RWPE2 (cell line): ENCODE data around the gene IL1RN.

Experiments
- ATAC-seq: fragments of 200-7000 bp; cut with Tn5 transposase; 3 replicates; pipeline ENCODE4 v1.9.1; 2021; ENCODE audit warnings: low read depth
- DNase-seq: peaks from one replicate; pipeline ENCODE4 v3.0.0-alpha.2; 2020; ENCODE audit warnings: low spot score
- H3K27ac ChIP-seq: fragments of 450-650 bp; 2 replicates; pipeline ENCODE4 v1.5.1; 2017; ENCODE audit warnings: mild to moderate bottlenecking; ENCODE audit not compliant: poor library complexity, severe bottlenecking
- H3K27me3 ChIP-seq: fragments of 250-450 bp; sonication (Bioruptor Pico); 2 replicates; pipeline ENCODE4 v1.5.1; 2021; ENCODE audit warnings: mild to moderate bottlenecking, moderate library complexity; ENCODE audit not compliant: insufficient read depth, poor library complexity, severe bottlenecking
- H3K36me3 ChIP-seq: fragments of 250-450 bp; sonication (Bioruptor Pico); 2 replicates; pipeline ENCODE4 v1.5.1; 2020; ENCODE audit warnings: low read depth, mild to moderate bottlenecking, moderate library complexity
- H3K4me1 ChIP-seq: fragments of 250-450 bp; sonication (Bioruptor Pico); 2 replicates; pipeline ENCODE4 v1.5.1; 2021; ENCODE audit warnings: mild to moderate bottlenecking, moderate library complexity; ENCODE audit not compliant: insufficient read depth, poor library complexity, severe bottlenecking
- H3K4me3 ChIP-seq: fragments of 250-450 bp; sonication (Bioruptor Pico); 2 replicates; pipeline ENCODE4 v1.5.1; 2021; ENCODE audit warnings: mild to moderate bottlenecking, moderate library complexity; ENCODE audit not compliant: severe bottlenecking
- H3K9me3 ChIP-seq: fragments of 250-450 bp; sonication (Bioruptor Pico); 2 replicates; pipeline ENCODE4 v1.5.1; 2021; ENCODE audit warnings: mild to moderate bottlenecking, moderate library complexity; ENCODE audit not compliant: severe bottlenecking
- TF ChIP-seq, protein P1 (sequence below): fragments of 450-650 bp; IDR thresholded peaks from one replicate; pipeline ENCODE4 v1.5.1; 2017; ENCODE audit warnings: mild to moderate bottlenecking, moderate library complexity; ENCODE audit not compliant: poor library complexity, severe bottlenecking

IL1RN gene

DNA sequence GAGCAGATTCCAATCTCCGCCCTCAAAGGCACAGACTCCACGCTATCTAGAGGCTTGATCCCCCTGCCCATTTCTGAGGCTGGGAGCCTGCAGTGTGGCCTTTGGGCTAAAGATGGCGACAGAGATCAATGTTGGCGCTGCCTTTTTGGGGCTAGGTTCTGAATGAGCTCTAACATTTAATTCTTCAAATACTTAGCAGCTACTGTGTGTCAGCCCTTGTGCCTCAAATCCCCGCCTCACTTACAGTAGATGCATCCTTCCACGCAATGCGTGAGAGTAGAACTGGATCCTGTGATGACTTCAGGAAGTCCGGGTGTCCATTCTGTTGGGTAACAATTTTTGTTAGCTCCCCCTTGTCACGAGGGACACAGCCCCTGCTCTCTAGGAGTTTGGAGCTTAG is 47.3 kb upstream of the IL1RN start:
- TF ChIP-seq, protein P1, sequence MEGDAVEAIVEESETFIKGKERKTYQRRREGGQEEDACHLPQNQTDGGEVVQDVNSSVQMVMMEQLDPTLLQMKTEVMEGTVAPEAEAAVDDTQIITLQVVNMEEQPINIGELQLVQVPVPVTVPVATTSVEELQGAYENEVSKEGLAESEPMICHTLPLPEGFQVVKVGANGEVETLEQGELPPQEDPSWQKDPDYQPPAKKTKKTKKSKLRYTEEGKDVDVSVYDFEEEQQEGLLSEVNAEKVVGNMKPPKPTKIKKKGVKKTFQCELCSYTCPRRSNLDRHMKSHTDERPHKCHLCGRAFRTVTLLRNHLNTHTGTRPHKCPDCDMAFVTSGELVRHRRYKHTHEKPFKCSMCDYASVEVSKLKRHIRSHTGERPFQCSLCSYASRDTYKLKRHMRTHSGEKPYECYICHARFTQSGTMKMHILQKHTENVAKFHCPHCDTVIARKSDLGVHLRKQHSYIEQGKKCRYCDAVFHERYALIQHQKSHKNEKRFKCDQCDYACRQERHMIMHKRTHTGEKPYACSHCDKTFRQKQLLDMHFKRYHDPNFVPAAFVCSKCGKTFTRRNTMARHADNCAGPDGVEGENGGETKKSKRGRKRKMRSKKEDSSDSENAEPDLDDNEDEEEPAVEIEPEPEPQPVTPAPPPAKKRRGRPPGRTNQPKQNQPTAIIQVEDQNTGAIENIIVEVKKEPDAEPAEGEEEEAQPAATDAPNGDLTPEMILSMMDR, result peak; percentile 77
- ATAC-seq (no peak), DNase-seq (no peak)
- no peaks in the 10 kb centered on the region for H3K9me3 ChIP-seq
- peaks cover 27% of the 10 kb centered on the region for H3K4me1 ChIP-seq
- no peaks in the 10 kb centered on the region for H3K27me3 ChIP-seq
- no peak overlapping the region for H3K4me3 ChIP-seq
- no peak overlapping the region for H3K27ac ChIP-seq
- no peaks in the 10 kb centered on the region for H3K36me3 ChIP-seq

DNA sequence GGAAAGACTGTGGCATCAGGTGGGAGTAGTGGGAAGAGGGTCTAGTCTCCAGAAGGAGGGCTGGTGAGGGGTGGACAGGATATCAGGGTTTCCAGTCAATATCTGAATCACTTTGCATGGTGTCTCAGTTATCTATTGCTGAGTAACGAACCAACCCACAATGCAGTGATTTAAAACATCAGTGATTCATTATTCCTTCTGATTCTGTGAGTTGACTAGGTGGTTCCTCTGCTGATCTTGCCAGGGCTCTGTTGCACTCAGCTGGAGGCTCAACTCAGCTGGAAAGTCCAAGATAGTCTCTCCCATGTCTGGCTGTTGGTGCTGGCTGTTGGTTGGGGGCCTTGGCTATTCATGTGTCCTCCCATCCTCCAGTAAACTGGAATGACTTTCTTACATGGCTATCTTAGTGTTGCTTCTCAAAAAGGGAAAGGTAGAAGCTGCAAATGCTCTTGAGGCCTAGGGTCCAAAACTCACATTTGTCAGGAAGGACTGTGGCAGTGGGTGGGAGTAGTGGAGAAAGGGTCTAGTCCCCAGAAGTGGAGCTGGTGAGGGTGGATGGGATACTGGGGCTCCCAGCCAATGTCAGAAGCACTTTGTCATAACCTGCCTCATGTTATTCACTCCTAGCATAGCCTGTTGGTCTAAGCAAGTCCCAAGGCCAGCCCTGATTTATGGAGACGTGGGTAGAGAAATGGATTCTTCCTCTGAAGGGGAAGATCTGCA is 45.7 kb upstream of the IL1RN start:
- no peak overlapping the region for H3K4me3 ChIP-seq
- no peaks in the 10 kb centered on the region for H3K36me3 ChIP-seq
- no peak for DNase-seq
- no peaks in the 10 kb centered on the region for H3K9me3 ChIP-seq
- H3K4me1 ChIP-seq, result peaks cover 33% of the 10 kb centered on the region
- no peak overlapping the region for H3K27ac ChIP-seq
- TF ChIP-seq, protein P1, result no peak
- H3K27me3 ChIP-seq, result no peaks in the 10 kb centered on the region
- no peak for ATAC-seq

DNA sequence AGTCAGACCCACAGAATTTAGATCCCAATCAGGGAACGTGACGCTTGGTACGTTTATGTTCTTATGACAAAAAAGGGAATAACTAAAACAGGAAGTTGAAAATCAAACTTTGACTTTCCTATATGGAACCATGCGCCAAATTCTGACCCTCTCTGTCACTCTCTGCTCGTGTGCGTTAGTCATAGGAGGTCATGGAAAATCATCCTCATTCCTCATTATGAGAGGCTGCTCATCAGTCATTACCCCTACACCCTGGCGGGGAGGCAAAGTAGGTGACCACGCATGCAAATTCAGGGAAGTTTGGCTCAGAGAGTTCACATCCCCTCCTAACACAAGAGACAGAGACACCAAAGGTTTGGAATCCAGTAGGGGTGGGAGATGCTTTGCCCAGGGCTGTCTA is 44.1 kb upstream of the IL1RN start:
- Histone ChIP-seq H3K27me3 (no peaks in the 10 kb centered on the region), H3K9me3 (no peaks in the 10 kb centered on the region), H3K36me3 (no peaks in the 10 kb centered on the region), H3K27ac (no peak overlapping the region), H3K4me1 (peaks cover 23% of the 10 kb centered on the region), H3K4me3 (no peak overlapping the region)
- ATAC-seq (no peak), DNase-seq (no peak)
- TF ChIP-seq, protein P1, result no peak

DNA sequence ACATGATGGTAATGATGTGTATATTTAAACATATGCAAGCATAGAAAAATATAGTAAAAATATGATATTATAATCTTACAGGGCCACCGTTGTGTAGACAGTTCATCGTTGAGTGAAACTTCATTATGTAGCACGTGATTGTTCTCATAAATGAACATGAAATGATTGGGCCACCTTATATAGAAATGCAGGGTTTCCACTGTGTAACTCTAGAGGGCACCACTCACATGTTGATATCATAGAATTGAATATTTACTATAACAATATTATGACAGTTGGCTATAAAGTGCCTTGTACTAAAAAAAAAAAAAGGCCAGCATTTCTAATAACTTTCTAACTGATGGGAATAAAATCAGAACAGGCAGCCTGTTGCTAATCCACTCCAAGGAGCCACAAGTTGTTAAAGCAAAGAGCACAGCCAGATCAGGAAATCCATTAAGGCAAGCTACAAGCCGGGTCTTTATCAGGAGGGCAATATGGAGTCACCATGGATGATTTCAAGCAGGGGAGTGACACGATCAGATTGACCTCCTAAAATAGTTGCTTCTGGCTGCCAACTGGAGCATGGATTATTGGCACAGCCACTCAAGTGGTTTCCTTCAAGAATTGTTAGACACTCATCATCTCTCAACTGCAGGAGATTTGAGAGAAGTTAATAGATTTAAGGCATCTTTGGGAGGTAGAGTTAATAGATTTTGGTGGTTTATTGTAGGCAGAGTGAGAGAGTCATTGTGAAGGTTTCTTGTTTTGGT is 43.0 kb upstream of the IL1RN start:
- H3K36me3 ChIP-seq, result no peaks in the 10 kb centered on the region
- no peaks in the 10 kb centered on the region for H3K27me3 ChIP-seq
- H3K4me3 ChIP-seq, result no peak overlapping the region
- no peak overlapping the region for H3K27ac ChIP-seq
- ATAC-seq (no peak), DNase-seq (no peak)
- peaks cover 13% of the 10 kb centered on the region for H3K4me1 ChIP-seq
- TF ChIP-seq, protein P1, result peak; percentile 64
- no peaks in the 10 kb centered on the region for H3K9me3 ChIP-seq

DNA sequence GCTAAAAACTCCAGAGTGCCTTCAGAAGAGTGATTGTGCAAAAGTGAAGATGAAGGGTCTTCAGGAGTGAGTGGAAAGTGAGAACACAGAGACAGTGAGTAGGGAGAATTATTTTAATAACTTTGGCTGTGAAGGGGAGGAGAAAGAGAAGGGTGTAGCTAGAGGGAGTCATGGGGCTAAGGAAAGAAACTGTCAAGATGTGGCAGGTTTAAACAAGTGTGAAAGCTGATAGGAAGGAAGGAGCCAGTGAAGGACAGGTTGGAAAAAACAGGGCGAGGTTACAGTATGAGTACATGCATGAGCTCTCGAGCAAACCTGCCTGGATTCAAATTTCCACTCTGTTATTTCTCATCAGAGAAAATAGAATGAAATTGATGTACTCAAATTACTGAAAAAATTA is 41.9 kb upstream of the IL1RN start:
- Histone ChIP-seq H3K4me3 (no peak overlapping the region), H3K9me3 (no peaks in the 10 kb centered on the region), H3K27me3 (no peaks in the 10 kb centered on the region), H3K27ac (no peak overlapping the region), H3K36me3 (no peaks in the 10 kb centered on the region), H3K4me1 (peaks cover 8% of the 10 kb centered on the region)
- ATAC-seq (peak; percentile 90), DNase-seq (no peak)
- TF ChIP-seq, protein P1, result no peak
